Measurements from ENCODE around the gene SMCO3. TPM values are rescaled to one million over a fixed set of nuclear protein-coding genes. Genes with fewer than 3 reads are reported as not detected.
A peak's percentile ranks its signal among the peaks of the same experiment; 100 is the strongest.

Gene SMCO3
- total RNA-seq (2014; rRNA removed): not detected in 2 replicates
- polyA plus RNA-seq (2012): 0.05 TPM

DNA sequence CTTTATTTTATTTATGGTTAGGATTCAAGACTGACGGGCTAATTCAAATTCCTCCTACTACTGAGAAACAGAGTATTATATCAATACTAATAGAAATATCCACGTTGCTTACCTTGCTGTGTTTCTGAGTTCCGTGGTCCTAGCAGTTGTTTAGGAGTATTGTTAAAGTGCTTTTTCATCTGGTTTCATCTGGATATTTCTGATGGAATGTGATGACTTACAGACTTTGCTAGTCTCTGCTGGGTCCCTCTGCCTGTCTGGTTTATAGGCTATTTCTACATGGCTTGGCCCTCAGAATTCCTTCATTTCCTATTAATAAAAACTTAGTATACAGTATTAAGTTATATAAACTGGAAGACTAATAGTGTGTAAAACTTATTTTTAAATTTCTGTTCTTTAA is at the start of gene SMCO3:
Gene SMCO3 (minus strand): TSS at position 169 of the 400 bp plus-strand sequence. CDS start 7,502 bp downstream, outside the sequence.
- no peak for DNase-seq (ENCODE audit: low read depth)

- no peak for DNase-seq (ENCODE audit: low read depth)
These were observed 46.5 kb upstream of the SMCO3 start for GRCh38 chr12:14860490-14860889.

- no peak for DNase-seq (ENCODE audit: low read depth)
These were observed 44.5 kb upstream of the SMCO3 start for GRCh38 chr12:14858513-14858912.

DNA sequence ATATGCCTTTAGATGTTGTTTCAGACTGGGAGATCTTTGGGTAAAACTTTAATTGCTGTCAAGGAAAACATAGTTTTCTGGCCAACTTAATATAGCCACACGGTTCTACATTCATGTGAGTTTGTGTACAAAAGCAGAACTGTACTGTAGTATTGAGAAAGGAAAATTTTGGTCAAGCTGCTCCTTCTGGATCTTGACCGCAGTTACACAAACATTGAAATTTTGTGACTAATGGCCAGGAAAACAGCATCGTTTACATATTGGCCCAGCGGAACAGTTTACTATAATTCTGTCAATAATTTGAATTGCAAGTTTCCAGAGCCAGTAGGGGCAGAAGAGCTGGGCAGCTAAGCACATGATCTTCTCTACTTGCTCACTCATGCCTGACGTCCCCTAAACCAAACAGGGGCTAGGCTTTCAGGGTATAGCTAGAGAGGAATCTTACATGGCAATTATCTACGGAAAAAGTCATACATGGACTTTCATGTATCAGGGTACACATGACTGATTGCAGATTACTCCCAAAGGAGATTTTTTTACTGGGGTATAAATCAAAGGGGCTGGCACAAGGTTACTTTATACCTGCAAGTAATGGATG is 40.7 kb upstream of the SMCO3 start:
- DNase-seq (ENCODE audit: low read depth): peak; percentile 34

DNA sequence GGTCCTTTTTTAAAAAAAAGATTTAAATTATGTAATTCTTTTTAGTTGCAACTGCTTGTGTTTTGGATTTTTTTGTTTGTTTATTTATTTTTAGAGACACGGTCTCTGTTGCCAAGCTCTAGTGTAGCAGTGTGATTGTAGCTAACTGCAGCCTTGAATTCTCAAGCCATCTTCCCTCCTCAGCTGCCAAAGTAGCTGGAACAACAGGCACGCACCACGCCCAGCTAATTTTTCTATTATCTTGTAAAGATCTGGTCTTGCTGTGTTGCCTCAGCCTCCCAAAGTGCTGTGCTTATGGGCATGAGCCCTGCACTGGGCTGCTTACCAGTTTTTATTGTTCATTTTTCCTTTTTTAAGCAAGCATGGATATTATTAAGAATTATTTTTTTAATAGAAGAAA is 40.0 kb upstream of the SMCO3 start:
- no peak for DNase-seq (ENCODE audit: low read depth)

DNA sequence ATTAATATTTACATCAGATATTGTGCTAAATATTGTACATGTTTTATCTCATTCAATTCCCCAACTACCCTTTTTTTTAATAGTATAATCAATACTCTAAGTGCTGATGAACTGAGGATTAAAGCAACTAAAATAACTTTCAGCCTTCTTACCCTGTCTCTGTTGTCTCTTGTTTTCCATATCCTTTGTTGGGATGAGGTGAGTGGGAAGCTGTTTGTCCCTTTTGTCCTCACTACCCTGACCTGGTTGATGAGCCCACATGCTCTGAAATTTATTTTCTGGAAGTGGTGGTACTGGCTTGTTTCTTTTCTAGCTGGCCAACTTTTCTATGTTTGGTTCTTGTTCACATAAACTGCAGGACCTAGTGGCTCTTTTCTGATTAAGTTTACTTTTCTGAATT is 38.9 kb upstream of the SMCO3 start:
- DNase-seq (ENCODE audit: low read depth): no peak

- DNase-seq (ENCODE audit: low read depth): no peak
These were observed 37.1 kb upstream of the SMCO3 start for GRCh38 chr12:14850929-14851663.

- DNase-seq (ENCODE audit: low read depth): no peak
These were observed 35.7 kb upstream of the SMCO3 start for GRCh38 chr12:14849661-14850060.

DNA sequence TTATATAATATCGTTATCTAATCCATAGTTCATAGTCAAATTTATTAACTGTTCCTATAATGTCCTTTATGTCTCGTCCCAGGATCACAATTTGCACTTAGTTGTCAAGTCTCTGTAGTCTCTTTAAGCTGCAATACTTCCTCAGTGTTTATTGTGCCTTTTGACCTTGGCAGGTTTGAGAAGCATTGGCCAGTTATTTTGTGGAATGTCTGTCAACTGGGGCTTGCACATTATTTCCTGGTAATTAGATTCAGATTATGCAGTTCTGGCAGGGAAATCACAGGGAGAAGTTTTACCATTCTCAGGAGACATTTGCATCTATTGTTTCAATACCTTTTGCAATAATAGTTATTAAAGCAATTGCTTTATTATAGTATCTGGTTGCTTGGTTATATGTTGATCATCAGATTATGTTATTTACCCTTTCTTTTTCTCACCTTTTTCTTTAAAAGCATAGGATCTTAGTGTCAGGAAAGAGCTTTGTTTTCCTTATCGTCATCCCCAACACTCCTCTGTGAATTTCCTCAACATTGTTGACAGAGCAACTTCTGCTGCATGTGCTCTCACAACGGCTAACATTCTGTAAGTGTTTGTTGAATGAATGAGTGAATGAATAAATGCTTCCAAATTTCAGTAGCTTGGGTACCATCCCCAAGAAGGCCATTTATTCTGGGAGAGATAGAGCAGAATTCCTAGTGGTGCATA is 33.0 kb upstream of the SMCO3 start:
- no peak for DNase-seq (ENCODE audit: low read depth)

- no peak for DNase-seq (ENCODE audit: low read depth)
These were observed 32.1 kb upstream of the SMCO3 start for GRCh38 chr12:14846042-14846587.

DNA sequence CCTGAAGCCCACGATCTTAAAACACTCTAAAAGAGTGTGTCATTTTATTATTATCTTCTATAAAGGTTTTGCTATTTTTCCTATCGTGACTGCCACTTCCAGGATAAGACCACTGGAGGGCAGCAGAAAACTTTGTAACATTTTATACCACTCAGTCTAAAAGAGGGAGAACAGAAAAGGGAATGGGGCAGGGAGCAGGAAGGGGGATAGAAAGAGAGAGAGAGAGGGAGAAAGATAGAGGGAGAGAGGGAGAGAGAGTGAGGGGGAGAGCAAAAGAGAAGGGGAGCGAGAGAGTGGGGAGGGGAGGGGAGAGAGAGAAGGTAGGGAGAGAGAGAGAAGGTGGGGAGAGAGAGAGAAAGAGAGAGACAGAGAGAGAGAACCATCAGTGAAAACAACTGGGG is 31.4 kb upstream of the SMCO3 start:
- DNase-seq (ENCODE audit: low read depth): peak; percentile 60

DNA sequence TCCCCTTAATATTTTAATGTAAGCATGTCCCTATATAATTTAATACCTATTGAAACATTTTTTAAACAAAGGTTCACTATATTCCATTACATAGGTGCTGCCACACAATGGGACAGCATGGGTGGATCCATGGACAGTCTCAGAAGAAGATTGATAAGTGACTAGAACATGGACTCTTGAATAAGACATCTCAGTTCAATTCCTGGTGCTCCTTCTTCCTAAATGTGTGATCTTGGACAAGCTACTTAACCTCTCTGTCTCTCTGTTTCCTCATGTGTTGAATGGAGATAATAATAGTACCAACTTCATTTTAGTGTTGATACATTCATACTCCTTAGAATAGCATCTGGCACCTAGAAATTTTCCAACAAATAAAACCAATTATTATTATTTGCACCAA is 30.4 kb upstream of the SMCO3 start:
- no peak for DNase-seq (ENCODE audit: low read depth)

GRCh38 chr12:14843425-14843887 is 29.5 kb upstream of the SMCO3 start, which contains the start of gene ART4:
ART4 (minus strand) TSS chr12:14843526; CDS start chr12:14843113, 413 bp downstream.
- DNase-seq (ENCODE audit: low read depth): no peak

- no peak for DNase-seq (ENCODE audit: low read depth)
These were observed 28.3 kb upstream of the SMCO3 start for GRCh38 chr12:14842315-14842714.

DNA sequence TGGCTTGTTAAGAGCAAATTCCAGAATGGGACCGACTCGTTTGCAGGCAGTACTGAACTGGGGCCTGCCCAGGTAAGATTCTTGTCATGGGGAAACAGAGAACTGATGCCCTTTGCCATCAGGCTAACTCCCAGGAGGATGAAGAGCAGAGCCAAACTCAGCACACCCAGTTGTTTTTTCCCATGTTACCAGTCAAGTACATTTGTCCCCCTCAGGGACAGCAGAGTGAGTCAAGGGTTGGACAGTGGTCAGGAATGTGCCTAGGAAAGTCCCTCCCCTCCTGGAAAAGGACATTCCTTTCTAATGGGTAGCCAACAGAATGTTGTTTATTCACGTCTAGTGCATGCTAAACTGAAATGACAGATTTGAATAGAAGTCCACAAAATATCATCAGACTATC is 27.8 kb upstream of the SMCO3 start:
- DNase-seq (ENCODE audit: low read depth): peak; percentile 76

- DNase-seq (ENCODE audit: low read depth): no peak
These were observed 26.6 kb upstream of the SMCO3 start for GRCh38 chr12:14840616-14841015.

DNA sequence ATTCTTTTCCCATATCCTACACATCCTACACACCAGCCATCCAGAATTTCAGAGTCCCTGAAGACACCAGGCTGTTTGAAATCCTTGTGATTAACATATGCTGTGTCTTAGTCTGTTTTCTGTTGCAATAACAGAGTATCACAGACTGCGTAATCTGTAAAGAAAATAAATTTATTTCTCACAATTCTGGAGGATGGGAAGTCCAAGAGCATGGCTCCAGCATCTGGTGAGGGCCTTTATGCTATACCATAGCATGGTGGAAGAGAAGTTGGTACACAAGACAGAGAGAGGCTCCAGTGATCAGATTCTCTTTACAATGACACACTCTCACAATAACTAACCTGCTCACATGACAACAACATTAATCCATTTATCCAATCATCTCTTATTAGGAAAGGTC is 25.3 kb upstream of the SMCO3 start:
- no peak for DNase-seq (ENCODE audit: low read depth)

GRCh38 chr12:14836336-14837210 is 22.6 kb upstream of the SMCO3 start:
- DNase-seq (ENCODE audit: low read depth): peak; percentile 87

- DNase-seq (ENCODE audit: low read depth): no peak
These were observed 20.5 kb upstream of the SMCO3 start for GRCh38 chr12:14834509-14834908.

DNA sequence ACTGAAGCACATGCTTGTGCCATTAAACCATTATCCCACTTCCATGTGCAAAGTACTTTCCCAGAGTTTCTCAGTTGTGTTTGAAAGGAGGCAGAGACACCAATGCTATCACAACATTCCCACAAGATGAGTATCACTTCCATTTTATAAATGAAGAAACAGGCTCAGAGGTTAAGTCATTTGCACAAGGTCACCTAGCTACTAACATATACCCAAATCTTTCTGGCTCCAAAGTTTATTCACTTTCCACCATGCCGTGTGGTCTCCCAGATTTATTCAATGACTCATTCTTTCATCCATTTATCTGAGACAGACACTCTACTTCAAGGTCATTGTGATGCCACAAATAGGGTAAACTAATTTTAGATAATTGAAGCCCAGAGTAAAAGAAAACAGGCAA is 20.0 kb upstream of the SMCO3 start:
- peak; percentile 51 for DNase-seq (ENCODE audit: low read depth)

DNA sequence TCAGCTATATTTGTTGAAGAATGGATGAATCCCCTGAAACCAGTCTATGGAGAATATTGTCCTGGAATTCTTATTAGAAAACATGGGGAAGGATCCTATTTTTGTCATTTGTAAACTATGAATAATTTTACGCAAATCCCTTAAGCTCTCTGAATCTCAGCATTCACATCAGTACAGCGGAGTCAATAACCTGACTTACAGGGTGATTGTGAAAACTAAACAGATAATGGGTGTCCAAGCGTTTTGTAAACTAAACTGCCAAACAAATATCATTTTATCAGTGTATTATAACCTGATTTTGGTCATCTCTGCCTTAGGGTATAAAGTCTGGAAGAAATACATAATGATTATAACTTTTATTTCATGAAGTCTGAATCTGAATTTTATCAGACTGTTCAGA is 19.4 kb upstream of the SMCO3 start:
- no peak for DNase-seq (ENCODE audit: low read depth)
